Activated naive CD8-positive, alpha-beta T cell treated with anti-CD3 and anti-CD28 coated beads, Interleukin-2, amount 50 U/mL, for 24 hours (primary cell): Measurements from ENCODE around the gene NPDC1.

ENCODE experiments used
- ATAC-seq: fragments of 150-1000 bp; cut with Tn5 transposase; one replicate; pipeline ENCODE4 v1.10.0; 2021
- DNase-seq: peaks from one replicate; pipeline ENCODE4 v3.0.0; 2021
- H3K27ac Mint-ChIP-seq: one replicate; pipeline ENCODE4 v1.8.0; 2021; ENCODE audit warnings: mild to moderate bottlenecking, mixed read lengths
- H3K27me3 Mint-ChIP-seq: one replicate; pipeline ENCODE4 v1.8.0; 2021; ENCODE audit warnings: mixed read lengths
- H3K36me3 Mint-ChIP-seq: one replicate; pipeline ENCODE4 v1.8.0; 2021; ENCODE audit warnings: low read depth, mixed read lengths
- H3K4me1 Mint-ChIP-seq: one replicate; pipeline ENCODE4 v1.8.0; 2021; ENCODE audit warnings: mixed read lengths
- H3K4me3 Mint-ChIP-seq: one replicate; pipeline ENCODE4 v1.8.0; 2021; ENCODE audit warnings: mild to moderate bottlenecking, moderate library complexity, mixed read lengths
- H3K9me3 Mint-ChIP-seq: one replicate; pipeline ENCODE4 v1.8.0; 2021; ENCODE audit warnings: mixed read lengths

NPDC1 gene, protein sequence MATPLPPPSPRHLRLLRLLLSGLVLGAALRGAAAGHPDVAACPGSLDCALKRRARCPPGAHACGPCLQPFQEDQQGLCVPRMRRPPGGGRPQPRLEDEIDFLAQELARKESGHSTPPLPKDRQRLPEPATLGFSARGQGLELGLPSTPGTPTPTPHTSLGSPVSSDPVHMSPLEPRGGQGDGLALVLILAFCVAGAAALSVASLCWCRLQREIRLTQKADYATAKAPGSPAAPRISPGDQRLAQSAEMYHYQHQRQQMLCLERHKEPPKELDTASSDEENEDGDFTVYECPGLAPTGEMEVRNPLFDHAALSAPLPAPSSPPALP

GRCh38 chr9:137046088-137046787, at the start of gene NPDC1:
Gene NPDC1 (minus strand): TSS chr9:137046177. CDS start chr9:137045989, 188 bp downstream.
- peaks cover 20% of the 10 kb centered on the region for H3K4me1 Mint-ChIP-seq
- H3K9me3 Mint-ChIP-seq = no peaks in the 10 kb centered on the region
- H3K27me3 Mint-ChIP-seq = peaks cover 52% of the 10 kb centered on the region
- peak; percentile 91 for DNase-seq
- H3K36me3 Mint-ChIP-seq = no peaks in the 10 kb centered on the region
- H3K27ac Mint-ChIP-seq = no peak within 1 kb of the TSS
- peak; percentile 72 for ATAC-seq
- peak within 1 kb of the TSS; percentile 49 for H3K4me3 Mint-ChIP-seq

- peaks cover 4% of the 10 kb centered on the region for H3K36me3 Mint-ChIP-seq
- H3K4me1 Mint-ChIP-seq = peaks cover 34% of the 10 kb centered on the region
- ATAC-seq (no peak), DNase-seq (no peak)
- no peaks in the 10 kb centered on the region for H3K27me3 Mint-ChIP-seq
- H3K27ac Mint-ChIP-seq = no peak overlapping the region
- H3K4me3 Mint-ChIP-seq = no peak overlapping the region
- H3K9me3 Mint-ChIP-seq = no peaks in the 10 kb centered on the region
Observed at GRCh38 chr9:137089232-137089947, 43.4 kb upstream of the NPDC1 start.

DNA sequence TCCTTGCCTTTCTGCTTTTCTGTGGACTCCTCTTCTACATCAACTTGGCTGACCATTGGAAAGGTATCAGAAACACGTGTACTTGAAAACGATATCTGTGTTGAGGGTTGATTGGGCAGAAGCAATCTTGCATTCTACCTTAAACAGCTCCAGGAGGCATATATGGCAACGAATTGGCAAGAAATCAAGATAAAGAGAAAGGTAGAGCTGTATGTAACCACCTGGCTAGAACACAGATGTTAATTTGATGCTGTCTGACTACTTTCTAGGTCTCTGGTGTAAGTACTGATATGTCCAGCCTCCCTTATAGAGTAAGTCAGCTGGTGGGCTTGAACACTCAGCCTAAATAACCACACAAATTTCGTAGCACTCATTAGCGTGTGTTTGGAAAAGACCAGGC, 42.1 kb upstream of the NPDC1 start:
- peaks cover 6% of the 10 kb centered on the region for H3K36me3 Mint-ChIP-seq
- no peaks in the 10 kb centered on the region for H3K27me3 Mint-ChIP-seq
- DNase-seq = no peak
- no peaks in the 10 kb centered on the region for H3K9me3 Mint-ChIP-seq
- no peak for ATAC-seq
- peak overlapping the region; percentile 82 for H3K27ac Mint-ChIP-seq
- peak overlapping the region; percentile 85 for H3K4me3 Mint-ChIP-seq
- H3K4me1 Mint-ChIP-seq = peaks cover 41% of the 10 kb centered on the region

GRCh38 chr9:137087409-137087925, 41.5 kb upstream of the NPDC1 start:
- Mint-ChIP-seq H3K27ac (peak overlapping the region; percentile 82), H3K27me3 (no peaks in the 10 kb centered on the region), H3K4me3 (peak overlapping the region; percentile 85), H3K4me1 (peaks cover 45% of the 10 kb centered on the region), H3K9me3 (no peaks in the 10 kb centered on the region), H3K36me3 (peaks cover 2% of the 10 kb centered on the region)
- DNase-seq = no peak
- ATAC-seq = no peak

DNA sequence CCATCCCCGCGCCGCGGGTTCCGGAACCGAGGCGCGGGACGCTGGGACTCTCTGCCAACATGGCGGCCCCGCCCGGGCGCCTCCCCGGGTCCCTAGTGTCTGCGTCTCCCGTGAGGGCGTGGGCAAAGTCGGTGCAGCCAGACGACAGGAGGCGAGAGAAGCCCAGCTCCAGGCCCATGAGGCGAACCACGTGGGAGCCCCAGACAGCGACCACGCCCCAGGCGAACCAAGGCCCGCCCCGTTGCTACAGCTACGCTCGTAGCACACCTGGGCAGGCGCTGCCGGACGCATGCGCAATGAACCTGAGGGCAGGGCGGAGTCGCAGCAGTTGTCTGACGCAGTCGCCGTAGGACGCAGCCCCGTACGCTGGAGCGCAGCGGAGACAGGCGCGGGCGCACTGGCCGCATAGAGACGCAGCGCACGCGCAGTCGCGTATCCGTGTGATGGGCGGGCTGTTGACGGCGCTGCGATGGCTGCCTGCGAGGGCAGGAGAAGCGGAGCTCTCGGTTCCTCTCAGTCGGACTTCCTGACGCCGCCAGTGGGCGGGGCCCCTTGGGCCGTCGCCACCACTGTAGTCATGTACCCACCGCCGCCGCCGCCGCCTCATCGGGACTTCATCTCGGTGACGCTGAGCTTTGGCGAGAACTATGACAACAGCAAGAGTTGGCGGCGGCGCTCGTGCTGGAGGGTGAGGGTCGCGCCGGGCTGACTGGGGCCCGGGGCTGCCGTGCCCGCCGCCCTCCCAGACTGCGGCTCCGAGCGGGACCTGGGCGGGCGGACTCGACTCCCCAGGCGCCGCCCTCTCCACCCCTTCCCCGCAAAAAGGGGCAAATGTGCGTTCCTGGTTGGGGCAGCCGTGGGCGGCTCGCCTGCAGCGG, 40.8 kb upstream of the NPDC1 start, which contains the start of gene MAN1B1:
TSS of gene MAN1B1 (plus strand) at position 455 of the 878 bp plus-strand sequence. CDS start at position 470, 15 bp downstream.
- Mint-ChIP-seq H3K36me3 (peaks cover 2% of the 10 kb centered on the region), H3K4me1 (peaks cover 45% of the 10 kb centered on the region), H3K27ac (peak within 1 kb of the TSS; percentile 95), H3K9me3 (no peaks in the 10 kb centered on the region), H3K4me3 (peak within 1 kb of the TSS; percentile 88), H3K27me3 (no peaks in the 10 kb centered on the region)
- ATAC-seq (peak; percentile 84), DNase-seq (peak; percentile 100)

GRCh38 chr9:137085920-137086530, 40.0 kb upstream of the NPDC1 start:
- DNase-seq (peak; percentile 52), ATAC-seq (no peak)
- peak overlapping the region; percentile 88 for H3K4me3 Mint-ChIP-seq
- peaks cover 2% of the 10 kb centered on the region for H3K36me3 Mint-ChIP-seq
- peaks cover 45% of the 10 kb centered on the region for H3K4me1 Mint-ChIP-seq
- no peaks in the 10 kb centered on the region for H3K9me3 Mint-ChIP-seq
- no peaks in the 10 kb centered on the region for H3K27me3 Mint-ChIP-seq
- H3K27ac Mint-ChIP-seq = peak overlapping the region; percentile 95

DNA sequence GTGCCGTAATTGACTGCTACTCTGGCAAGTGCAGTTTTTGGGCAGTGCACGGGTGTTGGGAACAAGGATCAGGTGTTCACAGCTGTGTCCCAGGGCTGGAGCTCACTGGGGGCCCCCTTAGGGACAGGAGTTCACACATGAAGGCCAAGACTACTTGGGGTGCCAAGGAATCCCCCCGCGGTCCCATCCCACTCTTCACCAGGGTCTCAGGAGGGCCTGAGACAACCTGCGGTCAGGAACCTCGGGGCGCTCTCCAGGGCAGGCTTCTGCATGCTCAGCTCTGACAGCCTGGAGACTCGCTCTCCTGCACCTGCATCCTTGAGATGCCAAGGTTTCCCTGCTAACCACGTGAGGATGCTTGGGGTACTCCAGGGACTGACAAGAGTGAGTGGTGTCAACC, 38.5 kb upstream of the NPDC1 start:
- Mint-ChIP-seq H3K4me3 (no peak overlapping the region), H3K9me3 (no peaks in the 10 kb centered on the region), H3K27ac (no peak overlapping the region), H3K4me1 (peaks cover 45% of the 10 kb centered on the region), H3K27me3 (no peaks in the 10 kb centered on the region), H3K36me3 (peaks cover 5% of the 10 kb centered on the region)
- no peak for ATAC-seq
- no peak for DNase-seq

- Mint-ChIP-seq H3K9me3 (no peaks in the 10 kb centered on the region), H3K27ac (no peak overlapping the region), H3K27me3 (no peaks in the 10 kb centered on the region), H3K4me1 (peaks cover 40% of the 10 kb centered on the region), H3K4me3 (no peak overlapping the region), H3K36me3 (peaks cover 5% of the 10 kb centered on the region)
- DNase-seq (peak; percentile 49), ATAC-seq (peak; percentile 8)
Observed at GRCh38 chr9:137083394-137084004, 37.5 kb upstream of the NPDC1 start.

DNA sequence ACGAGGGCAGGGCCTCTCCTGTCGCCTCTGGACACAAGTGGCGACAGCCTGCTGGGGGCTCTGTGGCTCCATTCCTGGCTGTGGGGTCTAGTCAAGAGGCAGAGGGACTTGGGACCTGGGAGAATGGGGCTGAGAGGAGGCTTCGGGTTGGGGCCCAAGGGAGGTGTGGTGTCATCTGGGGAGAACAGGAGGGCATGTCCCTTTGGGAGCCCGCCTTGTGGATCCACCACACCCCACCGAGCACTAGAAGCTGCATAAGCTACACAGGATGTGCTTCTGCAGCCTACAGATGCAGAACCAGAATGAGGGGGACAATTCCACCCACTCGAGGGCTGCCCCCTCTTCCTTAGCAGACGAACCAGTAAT, 36.9 kb upstream of the NPDC1 start:
- H3K4me1 Mint-ChIP-seq = peaks cover 36% of the 10 kb centered on the region
- no peaks in the 10 kb centered on the region for H3K9me3 Mint-ChIP-seq
- no peak overlapping the region for H3K4me3 Mint-ChIP-seq
- H3K27ac Mint-ChIP-seq = no peak overlapping the region
- DNase-seq (no peak), ATAC-seq (no peak)
- H3K27me3 Mint-ChIP-seq = no peaks in the 10 kb centered on the region
- peaks cover 5% of the 10 kb centered on the region for H3K36me3 Mint-ChIP-seq

- Mint-ChIP-seq H3K27ac (no peak overlapping the region), H3K36me3 (peaks cover 5% of the 10 kb centered on the region), H3K27me3 (no peaks in the 10 kb centered on the region), H3K4me1 (peaks cover 31% of the 10 kb centered on the region), H3K4me3 (no peak overlapping the region), H3K9me3 (no peaks in the 10 kb centered on the region)
- DNase-seq = no peak
- ATAC-seq = no peak
Observed at GRCh38 chr9:137082222-137082924, 36.4 kb upstream of the NPDC1 start.

GRCh38 chr9:137080260-137081122, 34.5 kb upstream of the NPDC1 start:
- Mint-ChIP-seq H3K27ac (no peak overlapping the region), H3K36me3 (peaks cover 5% of the 10 kb centered on the region), H3K9me3 (no peaks in the 10 kb centered on the region), H3K27me3 (no peaks in the 10 kb centered on the region), H3K4me3 (no peak overlapping the region), H3K4me1 (peaks cover 23% of the 10 kb centered on the region)
- ATAC-seq = no peak
- no peak for DNase-seq

DNA sequence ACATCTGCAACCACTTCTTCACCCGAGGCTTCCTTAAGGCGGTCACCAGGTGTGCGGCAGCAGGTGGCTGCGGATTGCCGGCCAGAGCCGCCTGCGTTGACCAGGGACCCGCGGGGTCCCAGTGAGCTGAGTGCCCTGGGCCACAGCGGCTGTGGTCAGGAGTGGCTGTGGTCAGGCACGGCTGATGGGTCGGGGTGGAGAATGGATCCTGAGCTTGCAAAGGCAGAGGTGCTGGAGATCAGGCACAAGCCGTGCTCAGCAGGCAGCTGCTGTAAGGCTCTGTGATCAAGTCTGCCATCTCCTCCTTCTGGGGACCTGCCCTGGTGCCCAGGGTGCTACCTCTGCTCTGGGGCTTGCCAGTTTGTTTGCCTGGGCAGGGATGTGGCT, 33.4 kb upstream of the NPDC1 start:
- no peak for DNase-seq
- H3K4me3 Mint-ChIP-seq = no peak overlapping the region

More for the DNA sequence above, 33.4 kb upstream of the NPDC1 start:
- Mint-ChIP-seq H3K9me3 (no peaks in the 10 kb centered on the region), H3K36me3 (peaks cover 5% of the 10 kb centered on the region), H3K27ac (no peak overlapping the region), H3K27me3 (no peaks in the 10 kb centered on the region), H3K4me1 (peaks cover 15% of the 10 kb centered on the region)
- no peak for ATAC-seq
